Measurements from ENCODE around the gene GRAMD1A. TPM values are rescaled to one million over a fixed set of nuclear protein-coding genes. Genes with fewer than 3 reads are reported as not detected.
"Not testable (repeated sequence)": the region's sequence is repeated elsewhere in the genome, so short reads cannot be mapped to it uniquely, and the experiment has no call there.

Gene GRAMD1A
- total and polyA plus RNA-seq, 9 of the 15 experiments (the other 6 are each of a cell fraction or from before 2014, with no cell fraction given), result 1.4 to 63.8 (median 38.5) TPM

GRCh38 chr19:35028600-35028885 is 28.4 kb downstream of the GRAMD1A start:
- H4K20me1 ChIP-seq (replicated peaks; ENCODE audit: control insufficient read depth, insufficient read depth, low read length); ATAC-seq; in situ Hi-C loops (cut with MboI); H3K9ac ChIP-seq (ENCODE audit: insufficient read depth in 1 of 2, low read depth in 2 of 2, low read length in 2 of 2); H3K79me2 ChIP-seq (ENCODE audit: control insufficient read depth, insufficient read depth, low read length); H3K27ac ChIP-seq (ENCODE audit: extremely low read depth, low read depth, low read length); H3K9me1 ChIP-seq (ENCODE audit: control insufficient read depth, insufficient read depth, low read length); intact Hi-C loops (cut with micrococcal nuclease); H2AFZ ChIP-seq (ENCODE audit: low read depth, low read length); DNase-seq (ENCODE audit: extremely low read depth in 1 of 4, low spot score in 3 of 4); H3K9me3 ChIP-seq (replicated peaks; ENCODE audit: control insufficient read depth, insufficient read depth, low read depth, low read length); H3K4me3 ChIP-seq; H3K4me2 ChIP-seq (ENCODE audit: insufficient read depth, low read length); CTCF ChIA-PET (ENCODE audit: low intra/inter-chr PET ratio); BruUV-seq (replicated peaks); FAIRE-seq: not testable (repeated sequence)
- peaks cover 45% of the 10 kb centered on the region for H3K36me3 ChIP-seq (ENCODE audit: control insufficient read depth, insufficient read depth, low read length)
- peaks cover 0 to 23% of the 10 kb centered on the region in 2 experiments; a peak in 4 of 5 replicates for H3K4me1 ChIP-seq (replicated peaks in 1 of 2; ENCODE audit: control insufficient read depth in 2 of 2, insufficient read depth in 2 of 2, low read length in 2 of 2)
- peaks cover 2 to 15% of the 10 kb centered on the region in 2 experiments; a peak in 1 of 5 replicates for H3K27me3 ChIP-seq (ENCODE audit: control insufficient read depth in 2 of 2, insufficient read depth in 2 of 2, low read length in 2 of 2)
- POLR2A ChIA-PET, result interaction anchor here (2.1 kb wide), 1 partner anchor 9 kb away, joined by 7 read pairs; no protein-coding TSS in a partner anchor
- 78% methylated on average over 3 of the region's 3 CpGs for WGBS (ENCODE audit: insufficient coverage, low coverage, missing lambda C conversion rate)

GRCh38 chr19:35029275-35029736 is 29.2 kb downstream of the GRAMD1A start:
- POLR2A ChIA-PET, result not testable (repeated sequence)

More at GRCh38 chr19:35029275-35029736, 29.2 kb downstream of the GRAMD1A start:
- H3K9me1 ChIP-seq (ENCODE audit: control insufficient read depth, insufficient read depth, low read length); H3K9me3 ChIP-seq (replicated peaks; ENCODE audit: control insufficient read depth, insufficient read depth, low read depth, low read length); intact Hi-C loops (cut with micrococcal nuclease); H3K9ac ChIP-seq (ENCODE audit: insufficient read depth in 1 of 2, low read depth in 2 of 2, low read length in 2 of 2); H4K20me1 ChIP-seq (replicated peaks; ENCODE audit: control insufficient read depth, insufficient read depth, low read length); in situ Hi-C loops (cut with MboI); FAIRE-seq; H3K79me2 ChIP-seq (ENCODE audit: control insufficient read depth, insufficient read depth, low read length); H3K4me2 ChIP-seq (ENCODE audit: insufficient read depth, low read length); H3K27ac ChIP-seq (ENCODE audit: extremely low read depth, low read depth, low read length); BruUV-seq (replicated peaks); CTCF ChIA-PET (ENCODE audit: low intra/inter-chr PET ratio); H2AFZ ChIP-seq (ENCODE audit: low read depth, low read length); H3K4me3 ChIP-seq; DNase-seq (ENCODE audit: extremely low read depth in 1 of 4, low spot score in 3 of 4); ATAC-seq: not testable (repeated sequence)
- peaks cover 0 to 25% of the 10 kb centered on the region in 2 experiments; a peak in 4 of 5 replicates for H3K4me1 ChIP-seq (replicated peaks in 1 of 2; ENCODE audit: control insufficient read depth in 2 of 2, insufficient read depth in 2 of 2, low read length in 2 of 2)
- TF ChIP-seq ZNF384 (IDR thresholded peaks at IDR 0.05; ENCODE audit: low read depth, low read length), result 0 out of 2 replicates have a peak, but pooled peaks have one; percentile 7
- TF ChIP-seq BCOR (IDR thresholded peaks at IDR 0.05), result peak; percentile 37; the same call in 1 of the 2 replicates
- TF ChIP-seq ZNF121 (CRISPR knock-in tag; conservative IDR thresholded peaks at IDR 0.05), result peak; percentile 81
- WGBS (ENCODE audit: insufficient coverage, low coverage, missing lambda C conversion rate), result 80% methylated on average over 7 of the region's 11 CpGs
- peaks cover 38% of the 10 kb centered on the region for H3K36me3 ChIP-seq (ENCODE audit: control insufficient read depth, insufficient read depth, low read length)
- H3K27me3 ChIP-seq (ENCODE audit: control insufficient read depth in 2 of 2, insufficient read depth in 2 of 2, low read length in 2 of 2), result peaks cover 2 to 17% of the 10 kb centered on the region in 2 experiments; a peak in 1 of 5 replicates
